Hematopoietic multipotent progenitor cell treated with erythropoietin and hydrocortisone succinate and interleukin-3 and kit ligand, for 6 days (in vitro differentiated cells): ENCODE data around the gene USPL1.
"Not testable (repeated sequence)": the region's sequence is repeated elsewhere in the genome, so short reads cannot be mapped to it uniquely, and the experiment has no call there.

ENCODE experiments used
- DNase-seq: peaks from one replicate; pipeline ENCODE4 v3.0.0-alpha.2; 2015

The USPL1 gene

GRCh38 chr13:30617315-30618185 is at the start of gene USPL1:
TSS of gene USPL1 (plus strand) at chr13:30617920. CDS start at chr13:30621141, 3,221 bp downstream.
- peak; percentile 98 for DNase-seq

- DNase-seq = no peak
Observed at GRCh38 chr13:30569901-30570576, 47.7 kb upstream of the USPL1 start.

DNA sequence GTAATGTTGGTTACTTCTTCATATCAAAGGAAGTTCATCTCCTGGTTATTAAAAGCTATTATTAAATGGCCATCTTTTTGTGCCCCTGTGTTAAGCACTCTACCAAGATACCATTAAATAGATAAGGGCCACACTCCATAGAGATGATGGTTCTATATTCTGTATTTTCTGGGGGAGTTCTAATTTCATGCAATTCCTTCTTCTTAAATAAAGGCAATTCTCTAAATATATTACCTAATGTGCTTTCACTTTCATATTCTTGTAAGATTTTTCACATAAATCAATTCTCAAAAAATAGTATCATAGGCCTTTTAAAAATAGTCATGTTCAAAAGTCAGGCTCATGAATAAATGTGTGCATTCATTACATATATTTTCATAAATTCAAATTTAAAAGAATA is 47.0 kb upstream of the USPL1 start:
- DNase-seq = no peak

DNA sequence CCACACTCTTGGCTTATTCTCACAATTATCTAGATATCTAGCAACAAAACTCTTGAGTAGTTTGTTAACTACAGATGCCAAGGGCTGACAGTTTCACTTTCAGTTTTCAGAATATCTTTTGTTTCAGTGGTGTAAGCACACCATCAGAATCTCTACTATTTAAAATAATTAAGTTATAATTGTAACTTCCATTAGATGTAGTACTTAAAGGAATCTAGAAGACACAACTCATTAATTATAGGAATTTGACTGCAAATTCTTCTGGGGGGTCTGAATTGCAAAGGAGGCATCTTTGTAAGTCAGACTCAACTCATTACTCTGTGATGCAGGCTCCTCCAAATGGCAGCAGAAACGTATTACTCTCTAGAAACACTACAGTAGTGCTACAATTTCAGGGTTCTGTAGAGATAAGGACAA is 44.9 kb upstream of the USPL1 start:
- DNase-seq = peak; percentile 81

DNA sequence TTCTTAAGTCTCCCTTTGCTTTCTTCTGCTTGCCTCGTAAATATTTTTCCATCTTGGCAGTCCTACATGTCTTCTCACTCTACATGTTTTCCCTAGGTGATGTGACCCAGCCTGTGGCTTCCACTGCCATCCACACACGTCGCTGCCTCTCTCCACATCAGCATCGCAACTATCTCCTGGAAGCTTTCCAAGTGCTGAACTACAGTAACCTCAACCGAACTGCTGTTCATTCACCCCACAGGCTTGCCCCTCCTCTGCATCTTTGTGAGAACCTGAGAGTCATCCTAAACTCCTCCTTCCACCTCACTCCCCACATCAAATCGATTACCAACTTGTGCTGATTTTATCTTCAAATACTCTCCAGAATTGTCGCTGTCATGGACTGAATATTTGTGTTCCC is 41.2 kb upstream of the USPL1 start:
- peak; percentile 93 for DNase-seq

DNA sequence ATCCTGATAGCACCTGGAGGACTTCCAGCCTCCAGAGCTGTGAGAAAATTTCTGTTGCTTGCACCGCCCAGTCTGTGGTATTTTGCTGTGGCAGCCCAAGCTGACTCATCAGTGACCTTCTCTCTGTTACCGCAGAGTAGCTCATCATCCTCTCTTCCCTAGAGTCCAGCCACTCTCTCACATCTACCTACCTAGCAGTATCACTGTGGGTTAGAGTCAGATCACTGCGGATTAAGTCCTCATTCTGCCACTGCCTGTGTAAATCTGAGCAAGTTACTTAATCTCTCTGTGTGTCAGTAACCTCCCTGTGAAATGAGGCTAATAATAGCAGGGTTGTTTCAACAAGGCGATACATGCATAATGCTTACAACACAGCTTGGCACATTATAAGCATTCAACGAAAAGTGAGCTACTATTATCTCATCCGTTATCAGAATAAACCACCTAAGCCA is 40.3 kb upstream of the USPL1 start:
- DNase-seq = peak; percentile 82

DNA sequence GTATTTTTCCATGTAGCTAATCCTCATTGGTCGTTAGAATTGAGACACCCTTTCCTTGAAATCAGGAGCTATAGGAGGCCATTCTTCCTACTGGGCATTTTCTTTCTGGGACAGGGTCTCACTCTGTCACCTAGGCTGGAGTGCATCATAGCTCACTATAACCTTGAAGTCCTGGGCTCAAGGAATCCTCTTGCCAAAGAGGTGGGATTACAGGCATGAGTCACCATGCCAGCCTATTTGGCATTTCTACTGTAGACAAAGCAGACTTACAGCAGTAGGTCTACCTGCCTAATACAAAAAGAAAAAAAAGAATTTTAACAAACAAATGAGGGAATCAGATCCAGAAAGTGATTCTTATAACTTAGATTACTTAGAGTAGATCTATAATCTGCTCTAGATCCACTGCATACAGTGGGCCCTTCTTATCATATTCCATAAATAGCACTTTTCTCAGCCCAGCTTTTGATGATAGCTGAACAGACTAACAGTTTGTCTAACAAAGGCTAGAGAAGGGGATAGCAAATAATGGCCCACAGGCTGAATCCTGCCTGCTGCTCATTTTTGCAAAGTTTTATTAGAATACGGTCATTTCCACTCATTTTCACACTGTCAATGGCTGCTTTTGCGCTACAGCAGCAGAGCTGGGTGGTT is 36.7 kb upstream of the USPL1 start:
- DNase-seq = no peak

DNA sequence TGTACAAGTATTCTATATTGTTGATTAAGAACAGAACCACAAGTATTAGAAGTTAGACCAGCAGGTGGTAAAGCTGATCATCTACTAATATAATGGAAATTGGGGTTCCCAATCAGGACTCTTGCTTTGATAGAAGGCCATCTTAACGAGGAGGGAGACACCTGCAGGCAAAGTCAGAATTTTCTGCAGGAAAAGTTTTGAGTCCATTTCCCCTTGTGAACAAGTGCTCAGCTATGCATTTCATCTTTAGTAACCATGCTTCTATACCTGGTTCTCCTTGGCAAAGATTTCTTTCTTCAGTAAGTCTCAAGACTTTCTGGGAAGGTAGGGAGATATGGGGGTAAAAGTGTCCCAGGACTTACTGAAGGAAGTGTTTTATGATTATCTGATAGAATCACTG is 36.1 kb upstream of the USPL1 start:
- DNase-seq = peak; percentile 60

GRCh38 chr13:30584051-30584731 is 33.5 kb upstream of the USPL1 start:
- DNase-seq = peak; percentile 56

DNA sequence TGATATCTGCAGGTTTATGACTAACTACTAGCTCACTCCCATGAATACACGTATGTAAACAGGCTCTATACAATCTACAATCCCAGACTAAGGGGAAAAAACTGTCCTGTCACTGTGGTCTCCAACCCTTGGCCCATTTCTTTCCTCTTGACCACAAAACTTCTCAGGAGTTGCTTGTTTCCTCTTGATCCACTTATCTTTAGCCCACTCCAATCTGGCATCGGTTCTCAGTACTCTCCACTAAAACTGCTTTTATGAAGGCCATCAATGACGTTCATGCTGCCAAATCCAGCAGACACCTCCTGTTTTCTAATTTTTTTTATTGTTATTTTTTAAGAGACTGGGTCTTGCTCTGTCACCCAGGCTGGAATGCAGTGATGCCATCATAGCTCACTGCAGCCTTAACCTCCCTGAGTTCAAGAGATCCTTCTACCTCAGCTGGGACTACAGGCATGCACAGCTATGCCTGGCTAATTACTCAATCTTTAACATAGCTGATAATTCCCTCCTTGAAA is 31.9 kb upstream of the USPL1 start:
- peak; percentile 86 for DNase-seq

DNA sequence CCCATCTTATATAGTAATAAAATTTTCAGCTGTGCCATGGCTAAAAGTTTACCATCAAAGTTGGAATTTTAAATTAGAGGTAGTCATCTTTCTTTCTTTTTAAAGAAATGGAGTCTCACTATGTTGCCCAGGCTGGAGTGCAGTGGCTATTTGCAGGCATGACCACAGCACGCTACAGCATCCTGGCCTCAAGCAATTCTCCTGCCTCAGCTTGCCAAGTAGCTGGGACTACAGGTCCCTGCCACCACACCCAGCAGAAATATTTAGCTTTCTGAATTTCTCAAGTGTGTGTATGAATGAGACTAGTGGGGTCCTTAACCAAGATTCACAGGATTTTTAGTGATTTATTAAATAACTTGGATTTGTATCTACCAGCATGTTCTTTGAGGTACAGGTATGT is 30.5 kb upstream of the USPL1 start:
- DNase-seq = no peak

- DNase-seq = no peak
Observed at GRCh38 chr13:30587739-30588138, 30.0 kb upstream of the USPL1 start.

GRCh38 chr13:30593001-30593400 is 24.7 kb upstream of the USPL1 start:
- no peak for DNase-seq

GRCh38 chr13:30600496-30600895 is 17.2 kb upstream of the USPL1 start:
- DNase-seq = no peak

GRCh38 chr13:30601836-30602235 is 15.9 kb upstream of the USPL1 start:
- no peak for DNase-seq

GRCh38 chr13:30605052-30605451 is 12.7 kb upstream of the USPL1 start:
- no peak for DNase-seq

DNA sequence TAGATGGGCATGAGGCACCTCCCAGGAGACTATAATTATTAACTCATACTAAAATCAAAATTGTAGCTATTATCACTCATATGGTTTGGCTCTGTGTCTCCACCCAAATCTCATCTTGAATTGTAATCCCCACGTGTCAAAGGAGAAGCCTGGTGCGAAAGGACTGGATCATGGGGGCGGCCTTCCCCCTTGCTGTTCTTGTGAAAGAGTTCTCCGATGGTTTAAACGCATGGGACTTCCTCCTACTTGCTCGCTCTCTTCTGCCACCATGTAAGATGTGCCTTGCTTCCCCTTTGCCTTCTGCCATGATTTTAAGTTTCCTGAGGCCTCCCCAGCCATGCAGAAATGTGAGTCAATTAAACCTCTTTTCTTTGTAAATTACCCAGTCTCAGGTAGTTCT is 10.5 kb upstream of the USPL1 start:
- not testable (repeated sequence) for DNase-seq

- DNase-seq = peak; percentile 33
Observed at GRCh38 chr13:30607908-30608307, 9.8 kb upstream of the USPL1 start.

DNA sequence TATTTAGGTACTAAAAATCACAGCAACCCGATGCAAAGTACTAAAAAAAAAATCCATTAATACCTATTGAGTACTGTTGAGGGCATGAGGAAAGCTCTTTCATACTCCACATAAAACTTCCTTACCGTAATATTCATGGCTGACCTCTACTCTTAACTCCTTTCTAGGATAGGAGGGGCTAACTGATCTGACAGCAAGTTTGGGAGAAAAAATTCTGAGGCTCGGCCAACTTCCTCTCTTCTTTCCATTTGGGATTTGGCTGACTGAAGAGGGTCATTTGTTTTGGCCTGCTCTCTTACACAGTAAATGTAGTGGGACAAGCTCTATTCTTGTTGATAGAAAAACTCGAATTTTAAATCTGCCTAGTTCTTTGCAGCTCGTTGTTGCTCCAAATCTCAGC is 9.4 kb upstream of the USPL1 start:
- DNase-seq = no peak

GRCh38 chr13:30610311-30610710 is 7.4 kb upstream of the USPL1 start:
- no peak for DNase-seq

DNA sequence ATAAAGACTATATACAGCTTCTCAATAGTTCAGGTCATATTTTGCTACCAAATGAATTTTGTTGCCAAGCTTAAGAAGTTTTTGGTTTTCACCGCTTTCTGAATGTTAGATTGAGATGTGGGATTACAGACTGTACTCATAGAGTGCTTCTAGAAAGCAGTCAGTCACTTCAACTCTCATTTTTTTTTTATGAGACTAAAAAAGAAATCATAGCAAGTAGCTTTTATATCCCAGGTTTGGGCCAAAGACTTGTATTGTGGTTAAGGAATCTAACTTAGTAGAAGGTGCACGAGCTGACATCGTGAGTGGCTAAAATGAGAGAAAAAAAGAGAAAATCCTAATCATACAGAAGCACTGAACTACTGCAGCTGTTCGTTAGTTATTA is 2.2 kb upstream of the USPL1 start:
- peak; percentile 45 for DNase-seq

DNA sequence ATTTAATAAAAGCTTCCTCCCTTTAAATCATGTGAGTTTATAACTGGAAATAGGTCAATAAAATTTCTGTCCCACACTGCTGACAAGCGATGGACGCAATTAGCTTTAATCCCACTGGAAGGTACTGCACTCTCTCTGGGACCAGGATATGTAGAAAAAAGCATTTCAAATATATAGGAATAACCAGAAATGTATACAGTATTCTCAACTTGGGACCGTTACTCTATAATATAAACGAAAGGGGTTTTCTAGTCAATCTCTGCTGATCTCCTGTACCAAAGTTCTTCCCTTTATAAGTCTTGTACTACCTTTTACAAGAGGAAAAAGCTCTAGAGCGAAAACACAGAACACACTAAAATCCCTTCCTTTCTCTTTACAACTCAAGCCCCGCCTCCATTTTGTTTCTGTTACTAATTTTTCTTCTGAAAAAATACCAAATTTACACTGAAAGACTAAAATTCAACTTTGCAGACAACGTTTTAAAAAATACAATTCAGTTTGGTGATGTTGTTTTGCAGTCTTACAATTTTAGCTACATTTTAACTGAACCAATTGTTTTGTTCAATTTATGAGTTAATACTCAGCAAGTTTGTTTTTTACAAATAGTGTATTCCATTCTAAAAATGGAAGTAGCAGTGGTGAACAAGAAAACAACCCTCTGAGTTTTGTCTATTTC is 1.7 kb upstream of the USPL1 start:
- peak; percentile 85 for DNase-seq
